T1000 (cell line): ENCODE results near the gene LRRIQ3.
"Not testable (repeated sequence)": the region's sequence is repeated elsewhere in the genome, so short reads cannot be mapped to it uniquely, and the experiment has no call there.

Experiments
- DNase-seq: peaks from one replicate; lab custom pipeline; 2025; ENCODE audit warnings: mixed read lengths; lab: John Stamatoyannopoulos, UW

LRRIQ3 gene

GRCh38 chr1:74197657-74198552 is at the start of gene LRRIQ3, which contains the start of gene FPGT:
Gene LRRIQ3, minus strand, starts transcription at chr1:74198176. Its CDS starts 14,492 bp downstream, at chr1:74183684.
Gene FPGT, plus strand, starts transcription at chr1:74198242. Its CDS starts 37 bp downstream, at chr1:74198279.
- DNase-seq: peak; percentile 96

GRCh38 chr1:74246315-74246714 is 48.3 kb upstream of the LRRIQ3 start:
- DNase-seq: no peak

- no peak for DNase-seq
These were observed 47.3 kb upstream of the LRRIQ3 start for GRCh38 chr1:74245168-74245772.

GRCh38 chr1:74237787-74238186 is 39.8 kb upstream of the LRRIQ3 start:
- no peak for DNase-seq

- no peak for DNase-seq
These were observed 39.1 kb upstream of the LRRIQ3 start for GRCh38 chr1:74237035-74237434.

GRCh38 chr1:74236440-74236839 is 38.5 kb upstream of the LRRIQ3 start:
- no peak for DNase-seq

- DNase-seq: no peak
These were observed 37.2 kb upstream of the LRRIQ3 start, which contains the start of gene TNNI3K for GRCh38 chr1:74235153-74235552. Gene TNNI3K, plus strand, starts transcription at chr1:74235387. Its CDS starts 65 bp downstream, at chr1:74235452.

GRCh38 chr1:74223453-74223852 is 25.5 kb upstream of the LRRIQ3 start:
- DNase-seq: no peak

- DNase-seq: no peak
These were observed 24.7 kb upstream of the LRRIQ3 start for GRCh38 chr1:74222701-74223100.

GRCh38 chr1:74215229-74215628 is 17.3 kb upstream of the LRRIQ3 start:
- no peak for DNase-seq

GRCh38 chr1:74205266-74205665 is 7.3 kb upstream of the LRRIQ3 start:
- no peak for DNase-seq

GRCh38 chr1:74199504-74199903 is 1.5 kb upstream of the LRRIQ3 start:
- DNase-seq: no peak

- DNase-seq: no peak
These were observed 721 bp downstream of the LRRIQ3 start for GRCh38 chr1:74197255-74197654.

GRCh38 chr1:74195339-74195738 is 2.6 kb downstream of the LRRIQ3 start:
- no peak for DNase-seq

GRCh38 chr1:74193908-74194307 is 4.1 kb downstream of the LRRIQ3 start:
- no peak for DNase-seq

- no peak for DNase-seq
These were observed 17.5 kb downstream of the LRRIQ3 start for GRCh38 chr1:74180490-74180889.

- DNase-seq: not testable (repeated sequence)
These were observed 23.6 kb downstream of the LRRIQ3 start for GRCh38 chr1:74174423-74174822.

- no peak for DNase-seq
These were observed 35.6 kb downstream of the LRRIQ3 start for GRCh38 chr1:74162333-74162732.

GRCh38 chr1:74161497-74161896 is 36.5 kb downstream of the LRRIQ3 start:
- no peak for DNase-seq

GRCh38 chr1:74160046-74160445 is 37.9 kb downstream of the LRRIQ3 start:
- no peak for DNase-seq

GRCh38 chr1:74145086-74145485 is 52.9 kb downstream of the LRRIQ3 start:
- DNase-seq: no peak

- not testable (repeated sequence) for DNase-seq
These were observed 80.6 kb downstream of the LRRIQ3 start for GRCh38 chr1:74117370-74117769.

- DNase-seq: no peak
These were observed 84.6 kb downstream of the LRRIQ3 start for GRCh38 chr1:74113333-74113732.
